Body of pancreas (tissue), 4 donors: ENCODE measurements around the gene MYADML2.

Experiments used
- POLR2A ChIP-seq, 3 donors: fragments of 450-650 bp; IDR thresholded peaks; one replicate each; pipeline ENCODE4 v1.6.1; 2016; ENCODE audit warnings: antibody characterized with exemption in 3 of 3, mild to moderate bottlenecking in 2 of 3
- TF ChIP-seq, protein P1 (sequence below), 7 experiments: fragments of 450-650 bp in 4 of 7; fragments of 200-600 bp in 3 of 7; sonication (generic) in 3 of 7; IDR thresholded peaks; one replicate each; pipeline ENCODE4 v1.5.1; 2016 to 2019; ENCODE audit warnings: antibody characterized with exemption in 7 of 7

DNA sequence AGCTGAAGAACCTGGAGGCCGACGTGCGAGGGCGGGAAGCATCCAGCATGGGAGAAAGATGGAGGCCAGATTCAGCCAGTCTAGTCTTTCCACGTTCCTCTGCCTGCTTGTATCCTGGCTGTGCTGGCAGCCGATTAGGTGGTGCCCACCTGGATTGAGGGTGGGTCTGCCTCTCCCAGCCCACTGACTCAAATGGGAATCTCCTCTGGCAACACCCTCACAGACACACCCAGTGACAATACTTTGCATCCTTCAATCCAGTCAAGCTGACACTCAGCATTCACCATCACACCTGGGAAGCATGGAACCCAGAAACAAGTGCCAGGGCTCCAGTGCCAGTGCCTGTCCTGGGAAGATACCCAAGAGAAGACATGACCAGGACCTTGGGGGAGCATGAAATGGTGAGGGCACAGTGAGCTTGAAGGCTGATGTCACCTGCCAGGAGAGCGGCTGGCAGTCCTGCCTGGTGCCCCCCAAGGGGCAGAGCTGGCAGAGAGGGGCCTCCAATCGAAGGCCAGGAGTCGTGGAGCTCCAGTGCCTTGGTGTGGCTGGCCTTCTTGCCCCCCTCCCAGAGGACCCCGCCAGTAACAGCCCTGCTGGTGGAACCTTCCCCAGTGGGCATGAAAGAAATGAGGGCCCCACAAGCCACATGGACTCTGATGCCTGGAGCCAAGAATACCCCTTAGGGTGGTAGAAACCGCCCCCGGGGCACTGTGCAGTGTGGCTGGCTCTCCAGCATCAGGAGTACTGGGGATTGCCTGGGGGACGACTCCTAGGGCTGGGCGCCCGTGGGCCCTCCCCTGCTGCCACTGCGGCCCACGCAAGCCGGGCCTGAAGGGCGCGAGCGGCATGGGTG, 45.6 kb downstream of the MYADML2 start:
- TF ChIP-seq, protein P1, sequence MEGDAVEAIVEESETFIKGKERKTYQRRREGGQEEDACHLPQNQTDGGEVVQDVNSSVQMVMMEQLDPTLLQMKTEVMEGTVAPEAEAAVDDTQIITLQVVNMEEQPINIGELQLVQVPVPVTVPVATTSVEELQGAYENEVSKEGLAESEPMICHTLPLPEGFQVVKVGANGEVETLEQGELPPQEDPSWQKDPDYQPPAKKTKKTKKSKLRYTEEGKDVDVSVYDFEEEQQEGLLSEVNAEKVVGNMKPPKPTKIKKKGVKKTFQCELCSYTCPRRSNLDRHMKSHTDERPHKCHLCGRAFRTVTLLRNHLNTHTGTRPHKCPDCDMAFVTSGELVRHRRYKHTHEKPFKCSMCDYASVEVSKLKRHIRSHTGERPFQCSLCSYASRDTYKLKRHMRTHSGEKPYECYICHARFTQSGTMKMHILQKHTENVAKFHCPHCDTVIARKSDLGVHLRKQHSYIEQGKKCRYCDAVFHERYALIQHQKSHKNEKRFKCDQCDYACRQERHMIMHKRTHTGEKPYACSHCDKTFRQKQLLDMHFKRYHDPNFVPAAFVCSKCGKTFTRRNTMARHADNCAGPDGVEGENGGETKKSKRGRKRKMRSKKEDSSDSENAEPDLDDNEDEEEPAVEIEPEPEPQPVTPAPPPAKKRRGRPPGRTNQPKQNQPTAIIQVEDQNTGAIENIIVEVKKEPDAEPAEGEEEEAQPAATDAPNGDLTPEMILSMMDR (IDR thresholded peaks at IDR 0.05): no peak
- TF ChIP-seq POLR2A (IDR thresholded peaks at IDR 0.05): no peak
